GM21381 (cell line): Measurements from ENCODE around the gene PTAFR.

Experiments
- ATAC-seq: cut with Tn5 transposase; IDR thresholded peaks from one replicate; pipeline ENCODE4 v1.9.1; 2021; ENCODE audit warnings: mild to moderate bottlenecking, moderate library complexity; ENCODE audit not compliant: unreplicated experiment

PTAFR gene, protein sequence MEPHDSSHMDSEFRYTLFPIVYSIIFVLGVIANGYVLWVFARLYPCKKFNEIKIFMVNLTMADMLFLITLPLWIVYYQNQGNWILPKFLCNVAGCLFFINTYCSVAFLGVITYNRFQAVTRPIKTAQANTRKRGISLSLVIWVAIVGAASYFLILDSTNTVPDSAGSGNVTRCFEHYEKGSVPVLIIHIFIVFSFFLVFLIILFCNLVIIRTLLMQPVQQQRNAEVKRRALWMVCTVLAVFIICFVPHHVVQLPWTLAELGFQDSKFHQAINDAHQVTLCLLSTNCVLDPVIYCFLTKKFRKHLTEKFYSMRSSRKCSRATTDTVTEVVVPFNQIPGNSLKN

DNA sequence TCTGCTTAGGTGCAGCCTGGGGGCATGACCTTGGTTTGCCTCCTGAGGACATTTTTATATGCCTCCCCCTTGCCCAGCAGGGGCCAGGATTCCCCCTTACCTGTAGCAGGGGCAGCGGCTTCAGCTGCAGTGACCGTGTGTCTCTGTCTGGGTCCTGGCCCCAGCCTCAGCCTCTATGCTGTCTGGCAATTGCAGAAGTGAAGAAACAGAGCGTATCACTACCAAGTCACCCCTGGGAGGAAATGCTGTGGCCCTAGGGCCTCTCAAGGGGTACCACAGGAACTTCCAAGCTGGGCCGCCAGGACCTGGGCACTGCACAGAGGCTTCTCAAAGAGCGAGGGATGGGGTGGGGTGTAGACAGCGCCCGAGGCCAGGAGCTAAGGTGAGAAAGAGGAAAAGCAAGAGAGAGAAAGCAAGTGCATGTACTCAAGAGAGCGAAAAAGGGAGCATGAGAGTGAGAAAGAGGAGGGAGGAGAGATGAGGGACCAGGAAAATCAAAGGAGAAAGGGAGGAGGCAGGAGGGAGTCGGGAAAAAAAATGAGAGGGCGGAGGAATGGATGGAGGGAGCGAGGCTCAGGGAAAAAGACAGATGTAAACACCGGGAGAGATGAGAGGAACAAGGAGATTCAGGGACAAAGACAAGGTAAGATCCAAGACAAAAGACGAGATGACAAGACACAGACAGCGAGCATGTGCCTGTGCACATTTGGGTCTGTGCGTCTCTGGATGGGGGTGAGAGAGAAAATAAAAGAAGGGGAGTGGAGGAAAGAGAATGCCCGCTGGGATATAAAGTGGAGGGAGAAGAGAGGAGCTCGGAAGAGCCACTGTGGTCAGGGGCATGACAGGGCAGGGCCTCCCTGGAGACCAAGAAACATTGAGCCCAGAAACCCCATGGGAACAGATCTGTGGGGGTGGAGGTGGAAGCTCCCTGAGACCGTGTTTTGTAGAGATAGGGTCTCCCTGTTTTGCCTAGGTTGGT is at the start of gene PTAFR:
Gene PTAFR (minus strand): TSS at position 199 of the 979 bp plus-strand sequence. CDS start 25,669 bp downstream, outside the sequence.
- no peak for ATAC-seq

GRCh38 chr1:28213315-28213714 is 36.8 kb upstream of the PTAFR start:
- no peak for ATAC-seq

- no peak for ATAC-seq
Observed at GRCh38 chr1:28209700-28210099, 33.2 kb upstream of the PTAFR start.

- no peak for ATAC-seq
Observed at GRCh38 chr1:28208818-28209441, 32.4 kb upstream of the PTAFR start.

DNA sequence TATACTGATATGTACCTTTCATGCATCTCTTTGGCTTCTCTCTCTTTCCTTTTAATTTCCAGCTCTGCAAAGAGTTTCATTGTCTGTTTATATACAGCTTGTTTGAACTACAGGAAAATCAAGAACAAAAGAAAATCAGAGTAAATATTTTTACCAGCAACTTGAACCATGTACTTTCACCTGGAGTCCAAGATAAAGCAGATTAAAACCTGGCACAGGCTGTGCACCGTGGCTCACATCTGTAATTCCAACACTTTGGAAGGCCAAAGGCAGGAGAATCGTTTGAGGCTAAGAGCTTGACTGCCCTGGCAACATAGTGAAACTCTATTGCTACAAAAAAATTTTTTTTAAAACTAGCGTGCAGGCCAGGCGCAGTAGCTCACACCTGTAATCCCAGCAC is 28.8 kb upstream of the PTAFR start:
- ATAC-seq: no peak

DNA sequence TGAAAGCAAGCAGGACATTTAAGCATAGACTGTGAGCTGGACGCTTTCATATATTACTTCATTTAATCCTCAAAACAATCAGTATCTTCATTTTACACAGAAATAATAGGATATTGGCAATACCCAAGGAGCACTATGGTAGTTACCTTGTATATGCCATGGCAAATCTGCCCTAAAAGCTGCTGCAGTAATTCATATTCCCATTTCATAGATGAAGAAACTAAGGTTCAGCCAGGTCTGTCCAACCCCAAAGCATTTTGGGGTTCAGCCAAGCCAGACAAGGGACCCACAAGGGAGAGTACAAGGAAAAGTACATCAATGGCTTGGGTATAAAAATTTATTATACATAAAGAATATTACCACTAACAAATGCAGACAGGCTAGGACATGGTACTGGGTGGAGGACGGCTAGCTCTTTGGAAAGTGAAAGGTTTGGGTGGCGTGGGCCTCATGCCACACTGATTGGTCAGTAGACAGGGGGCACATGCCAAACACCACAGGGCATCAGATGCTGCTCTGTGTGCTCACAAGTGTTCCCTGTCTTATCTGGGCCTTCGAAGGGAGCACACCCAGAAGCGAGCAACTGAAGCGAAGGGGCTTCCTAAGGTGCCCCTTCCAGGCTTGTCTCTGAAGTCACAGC is 23.9 kb upstream of the PTAFR start:
- ATAC-seq: no peak

GRCh38 chr1:28199328-28200233 is 23.1 kb upstream of the PTAFR start:
- ATAC-seq: peak; percentile 82

DNA sequence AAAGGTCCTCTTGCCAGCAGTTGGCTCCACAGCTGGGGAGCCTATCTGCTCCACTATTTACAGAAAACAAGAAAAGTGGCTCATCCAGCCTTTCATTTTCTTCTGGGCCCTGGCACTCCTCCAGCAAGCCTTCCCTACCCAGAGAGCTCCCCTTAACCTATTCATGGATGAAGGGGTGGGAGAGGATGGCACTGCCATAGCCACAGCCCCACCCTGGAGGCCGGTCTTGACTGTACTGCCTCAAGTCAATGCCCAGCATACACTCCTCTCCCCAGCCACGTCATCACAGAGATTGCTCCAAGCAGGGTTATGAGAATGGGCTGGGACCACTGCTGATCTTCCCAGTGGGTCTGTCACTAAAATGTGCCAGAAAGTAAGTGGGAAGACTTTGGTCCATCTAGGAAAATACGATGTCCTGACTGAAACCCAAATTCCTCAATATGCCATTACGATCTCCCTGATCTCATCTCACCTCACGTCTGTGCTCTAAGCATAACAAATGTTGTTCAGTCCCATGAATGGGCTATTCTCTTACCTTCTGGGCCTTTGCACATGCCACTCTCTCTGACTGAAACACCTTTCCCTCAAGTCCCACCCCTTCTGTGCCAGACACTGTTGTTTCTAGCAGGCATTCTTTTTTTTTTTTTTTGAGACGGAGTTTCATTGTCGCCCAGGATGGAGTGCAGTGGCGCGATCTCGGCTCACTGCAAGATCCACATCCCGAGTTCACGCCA is 21.4 kb upstream of the PTAFR start:
- ATAC-seq: no peak

DNA sequence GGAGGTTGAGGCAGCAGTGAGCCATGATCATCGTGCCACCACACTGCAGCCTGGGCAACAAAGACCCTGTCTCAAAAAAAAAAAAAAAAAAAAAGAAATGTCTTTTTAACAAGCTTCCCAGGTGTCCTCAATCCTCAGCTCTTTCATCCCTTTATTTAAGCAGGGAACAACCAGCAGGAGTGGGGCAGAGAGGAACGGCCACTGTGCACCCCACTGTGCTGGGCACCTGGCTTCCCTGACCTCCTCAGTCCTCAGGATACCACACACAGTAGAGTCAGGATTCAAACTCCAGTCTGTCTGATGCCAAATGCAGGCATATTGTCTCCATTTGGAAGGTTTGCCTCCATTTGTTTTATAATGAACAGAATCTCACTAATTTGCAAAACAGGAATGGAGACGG is 19.8 kb upstream of the PTAFR start:
- ATAC-seq: no peak

- ATAC-seq: no peak
Observed at GRCh38 chr1:28195780-28196179, 19.3 kb upstream of the PTAFR start.

GRCh38 chr1:28194326-28195035 is 18.0 kb upstream of the PTAFR start:
- ATAC-seq: no peak

GRCh38 chr1:28193701-28194161 is 17.2 kb upstream of the PTAFR start:
- no peak for ATAC-seq

DNA sequence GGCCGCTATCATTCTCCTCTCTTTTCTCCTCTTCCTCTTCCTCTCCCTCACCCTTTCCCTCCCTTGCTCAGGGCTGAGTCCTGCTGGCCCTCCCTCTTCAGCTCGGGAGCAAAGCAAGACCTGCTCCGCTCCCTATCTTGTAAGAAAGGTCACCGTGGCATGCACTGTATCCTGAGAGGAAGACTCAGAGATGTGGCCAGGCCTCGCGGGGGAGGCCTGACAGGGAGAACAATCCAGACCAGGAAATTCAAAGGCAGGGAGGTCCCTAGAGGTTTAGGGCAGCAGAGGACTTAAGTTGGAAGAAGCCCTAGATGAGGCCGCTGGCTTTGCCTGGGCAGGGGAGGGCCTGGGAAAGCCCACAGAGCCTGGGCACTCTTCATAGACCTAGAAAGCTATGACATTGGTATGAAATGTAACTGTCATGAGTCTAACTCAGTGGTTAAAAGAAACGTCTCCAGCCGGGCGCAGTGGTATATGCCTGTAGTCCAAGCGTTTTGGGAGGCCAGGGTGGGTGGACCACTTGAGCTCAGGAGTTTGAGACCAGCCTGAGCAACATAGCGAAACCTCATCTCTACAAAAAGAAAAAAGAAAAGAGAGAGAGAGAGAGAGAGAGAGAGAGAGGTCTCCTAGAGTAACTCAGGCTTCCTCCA is 14.6 kb upstream of the PTAFR start:
- ATAC-seq: no peak

DNA sequence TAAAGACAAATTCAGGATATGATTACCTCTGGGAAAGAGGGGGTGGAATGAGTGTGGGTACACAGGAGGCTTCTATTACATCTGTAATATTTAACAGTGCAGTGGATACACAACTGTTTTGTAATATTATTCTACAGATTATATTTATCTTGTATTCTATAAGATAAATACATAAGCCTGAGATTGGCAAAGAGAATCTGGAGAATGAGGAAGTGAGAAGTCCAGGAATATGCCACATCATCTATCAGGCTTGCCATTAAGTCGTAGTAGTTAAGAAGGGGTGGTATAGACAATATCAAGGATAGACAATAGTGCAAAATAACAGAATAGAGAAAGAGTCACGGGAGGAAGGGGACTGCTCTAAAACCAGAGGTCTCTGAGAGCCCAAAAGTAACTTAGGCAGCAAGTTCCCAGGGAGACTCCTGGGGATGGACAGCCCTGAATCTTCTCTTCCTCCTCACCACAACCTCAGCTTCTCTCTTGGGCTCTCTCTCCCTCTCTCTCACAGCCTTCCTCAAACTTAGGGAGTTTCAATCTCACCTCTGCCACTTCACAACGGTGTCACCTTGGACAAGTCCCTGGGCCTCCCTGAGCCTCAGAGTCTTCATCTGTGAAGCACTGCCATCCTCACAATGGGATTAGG is 14.0 kb upstream of the PTAFR start:
- no peak for ATAC-seq

DNA sequence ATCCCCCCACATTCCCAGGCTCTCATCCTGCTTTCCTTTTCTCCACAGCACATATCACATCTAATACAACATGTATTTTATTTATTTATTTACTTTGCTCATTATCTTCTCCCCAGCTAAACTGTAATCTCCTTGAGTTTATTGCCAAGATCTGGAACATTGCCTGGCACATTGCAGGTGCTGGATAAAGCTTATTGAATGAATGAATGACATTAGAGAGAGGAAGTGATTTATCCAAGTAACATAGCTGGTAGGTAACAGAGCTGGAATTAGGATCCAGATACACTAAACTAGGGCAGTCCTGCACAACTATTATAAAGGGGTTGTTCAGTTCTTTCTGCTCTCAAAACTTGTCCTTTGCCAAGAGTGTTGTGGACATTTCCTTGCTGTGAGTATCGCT is 8.6 kb upstream of the PTAFR start:
- no peak for ATAC-seq

- no peak for ATAC-seq
Observed at GRCh38 chr1:28180306-28181305, 4.1 kb upstream of the PTAFR start.
